Transverse colon (tissue), 4 donors: Measurements from ENCODE around the gene SEMA3A. TPM values are rescaled to one million over a fixed set of nuclear protein-coding genes. Genes with fewer than 3 reads are reported as not detected.

Source experiments
- DNase-seq: peaks from one replicate; pipeline ENCODE4 v3.0.0-alpha.2; 2019
- H3K27ac ChIP-seq, 4 donors: fragments of 200-600 bp; sonication (generic); 2 replicates each; pipeline ENCODE4 v1.5.1; 2016 to 2018; ENCODE audit warnings: inconsistent platforms in 4 of 4
- H3K27me3 ChIP-seq: fragments of 200-600 bp; sonication (generic); 2 replicates; pipeline ENCODE4 v1.5.1; 2017; ENCODE audit warnings: inconsistent platforms
- H3K36me3 ChIP-seq, 4 donors: fragments of 200-600 bp; sonication (generic); 2 replicates each; pipeline ENCODE4 v1.5.1; 2017 to 2019; ENCODE audit warnings: inconsistent platforms in 4 of 4
- H3K4me1 ChIP-seq, 4 donors: fragments of 200-600 bp; sonication (generic); 2 replicates each; pipeline ENCODE4 v1.5.1; 2017 to 2020; ENCODE audit warnings: inconsistent platforms in 4 of 4
- H3K4me3 ChIP-seq, 4 donors: fragments of 200-600 bp; sonication (generic); 1 replicate in 1 of 4; 2 replicates in 3 of 4; pipeline versions ENCODE4 v1.5.1 to v1.6.1; 2017 to 2019; ENCODE audit warnings: inconsistent platforms in 4 of 4
- H3K9me3 ChIP-seq, 2 donors: fragments of 200-600 bp; sonication (generic); 2 replicates each; pipeline ENCODE4 v1.5.1; 2017 to 2019; ENCODE audit warnings: inconsistent platforms in 2 of 2
- EP300 ChIP-seq: sonication (generic); formaldehyde crosslinking; IDR thresholded peaks from one replicate; pipeline ENCODE4 v1.6.1; 2017; ENCODE audit warnings: antibody characterized with exemption, low read depth
- POLR2A ChIP-seq: fragments of 450-650 bp; IDR thresholded peaks from one replicate; pipeline ENCODE4 v1.6.1; 2016; ENCODE audit warnings: antibody characterized with exemption, mild to moderate bottlenecking, moderate library complexity
- POLR2AphosphoS5 ChIP-seq, 3 donors: sonication (generic); formaldehyde crosslinking; IDR thresholded peaks; one replicate each; pipeline ENCODE4 v1.6.1; 2016; ENCODE audit warnings: antibody characterized with exemption in 3 of 3
- WGBS, 2 donors: methylation state at CpG; one replicate each; pipeline ENCODE4 v1.1.5; 2018; ENCODE audit warnings: low coverage in 1 of 2; 5-methylcytosine and 5-hydroxymethylcytosine counted together
- in situ Hi-C, 4 donors: fragments of 200-750 bp; cut with MboI; loops; one replicate each; pipeline versions ENCODE4 v1.15.0 to v1.15.1; 2017; ENCODE audit warnings: low sequenced_read_pairs in 3 of 4, low pct_ligation_motif_present in 1 of 4, low pct_unique_long_range_greater_than_20kb in 1 of 4
- intact Hi-C: fragments of 100-400 bp; cut with DNase I; formaldehyde crosslinking; loops from one replicate; pipeline ENCODE4 v1.15.1; 2023; ENCODE audit warnings: low total_unique reads
- total RNA-seq, 4 donors: library from RNA; depleted of rRNA; stranded (reverse); fragments of >200 nt; gene quantifications; one replicate each; pipeline ENCODE4 v1.1.0, GENCODE V29; 2016
- TF ChIP-seq, protein P1 (sequence below), 5 experiments: fragments of 200-600 bp in 3 of 5; fragments of 450-650 bp in 2 of 5; sonication (generic) in 3 of 5; IDR thresholded peaks; 1 replicate in 2 of 5; 2 replicates in 3 of 5; pipeline ENCODE4 v1.5.1; 2016 to 2017; ENCODE audit warnings: antibody characterized with exemption in 5 of 5, inconsistent platforms in 3 of 5, mild to moderate bottlenecking in 2 of 5, moderate library complexity in 1 of 5

SEMA3A gene
- total RNA-seq, 4 donors from 2014 or later, result 1.00 to 8.3 (median 4.7) TPM

DNA sequence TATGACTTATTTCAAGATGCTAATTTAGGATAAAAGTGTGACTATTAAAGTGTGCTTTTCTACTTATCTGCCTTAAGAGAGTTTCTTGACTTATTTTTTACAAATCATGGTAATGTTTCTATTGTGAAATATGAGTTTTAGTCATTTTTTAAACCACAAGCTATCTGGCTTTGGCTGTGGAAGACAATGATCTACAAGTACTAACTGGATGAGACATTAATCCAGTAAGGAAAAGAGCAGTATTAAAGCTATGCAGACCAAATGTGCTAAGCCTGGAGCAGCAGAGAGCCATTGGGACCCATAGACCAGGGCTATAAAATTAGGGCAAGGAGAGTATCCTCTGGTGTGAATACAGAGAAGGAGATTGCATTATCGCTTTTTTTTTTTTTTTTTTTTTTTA is 92.4 kb downstream of the SEMA3A start:
- Histone ChIP-seq H3K27ac (no peak overlapping the region), H3K4me3 (no peak overlapping the region), H3K4me1 (no peaks in the 10 kb centered on the region), H3K36me3 (no peaks in the 10 kb centered on the region), H3K27me3 (no peaks in the 10 kb centered on the region), H3K9me3 (no peaks in the 10 kb centered on the region)
- 79% methylated on average over 1 of the region's 1 CpG; no CpG with 5 or more reads in 1 of the 2 donors for WGBS, 2 donors
- intact Hi-C loops (no loop called here), in situ Hi-C loops (no loop called here)
- no peak for DNase-seq
- TF ChIP-seq, protein P1, sequence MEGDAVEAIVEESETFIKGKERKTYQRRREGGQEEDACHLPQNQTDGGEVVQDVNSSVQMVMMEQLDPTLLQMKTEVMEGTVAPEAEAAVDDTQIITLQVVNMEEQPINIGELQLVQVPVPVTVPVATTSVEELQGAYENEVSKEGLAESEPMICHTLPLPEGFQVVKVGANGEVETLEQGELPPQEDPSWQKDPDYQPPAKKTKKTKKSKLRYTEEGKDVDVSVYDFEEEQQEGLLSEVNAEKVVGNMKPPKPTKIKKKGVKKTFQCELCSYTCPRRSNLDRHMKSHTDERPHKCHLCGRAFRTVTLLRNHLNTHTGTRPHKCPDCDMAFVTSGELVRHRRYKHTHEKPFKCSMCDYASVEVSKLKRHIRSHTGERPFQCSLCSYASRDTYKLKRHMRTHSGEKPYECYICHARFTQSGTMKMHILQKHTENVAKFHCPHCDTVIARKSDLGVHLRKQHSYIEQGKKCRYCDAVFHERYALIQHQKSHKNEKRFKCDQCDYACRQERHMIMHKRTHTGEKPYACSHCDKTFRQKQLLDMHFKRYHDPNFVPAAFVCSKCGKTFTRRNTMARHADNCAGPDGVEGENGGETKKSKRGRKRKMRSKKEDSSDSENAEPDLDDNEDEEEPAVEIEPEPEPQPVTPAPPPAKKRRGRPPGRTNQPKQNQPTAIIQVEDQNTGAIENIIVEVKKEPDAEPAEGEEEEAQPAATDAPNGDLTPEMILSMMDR (IDR thresholded peaks at IDR 0.05), result no peak
- no peak for TF ChIP-seq POLR2A
- TF ChIP-seq POLR2AphosphoS5 (IDR thresholded peaks at IDR 0.05), result no peak
- TF ChIP-seq EP300, result no peak

- Histone ChIP-seq H3K4me3 (no peak overlapping the region), H3K4me1 (no peaks in the 10 kb centered on the region), H3K36me3 (no peaks in the 10 kb centered on the region), H3K27ac (no peak overlapping the region), H3K9me3 (no peaks in the 10 kb centered on the region), H3K27me3 (no peaks in the 10 kb centered on the region)
- DNase-seq, result no peak
- in situ Hi-C loops, result no loop called here
- 63 to 77% methylated on average over 1 of the region's 1 CpG for WGBS, 2 donors
- intact Hi-C loops, result no loop called here
- TF ChIP-seq EP300 (no peak), POLR2A (no peak), POLR2AphosphoS5 (IDR thresholded peaks at IDR 0.05) (no peak)
- TF ChIP-seq, protein P1 (IDR thresholded peaks at IDR 0.05), result no peak
Observed at GRCh38 chr7:84100866-84101265, 93.7 kb downstream of the SEMA3A start.

DNA sequence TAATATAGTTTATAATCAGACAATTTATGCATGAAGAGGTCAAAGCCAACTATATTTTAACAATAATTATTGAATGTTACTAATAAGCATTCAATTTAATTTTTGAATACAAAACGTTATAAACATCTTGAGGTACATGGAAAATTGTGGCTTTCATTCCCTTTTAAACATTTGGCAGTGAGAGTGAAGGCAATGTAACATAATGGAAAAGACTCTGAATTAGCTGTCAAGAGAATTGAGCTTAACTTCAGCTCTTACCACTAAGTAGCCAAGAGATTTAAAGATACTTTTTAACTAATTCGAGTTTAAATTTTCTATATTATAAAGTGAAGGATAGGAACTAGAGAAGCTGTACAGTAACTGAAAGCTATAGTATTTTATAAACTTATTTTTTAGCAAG is 98.6 kb downstream of the SEMA3A start:
- Histone ChIP-seq H3K9me3 (no peaks in the 10 kb centered on the region), H3K4me3 (no peak overlapping the region), H3K27me3 (no peaks in the 10 kb centered on the region), H3K36me3 (no peaks in the 10 kb centered on the region), H3K27ac (no peak overlapping the region), H3K4me1 (peaks cover 0 to 13% (median 7%) of the 10 kb centered on the region in 4 donors)
- no peak for DNase-seq
- intact Hi-C loops (no loop called here), in situ Hi-C loops (no loop called here)
- 67 to 69% methylated on average over 2 of the region's 2 CpGs for WGBS, 2 donors
- TF ChIP-seq, protein P1 (IDR thresholded peaks at IDR 0.05), result no peak
- TF ChIP-seq POLR2A (no peak), EP300 (no peak)

GRCh38 chr7:84092207-84092606 is 102.4 kb downstream of the SEMA3A start:
- Histone ChIP-seq H3K36me3 (no peaks in the 10 kb centered on the region), H3K4me1 (peaks cover 0 to 13% (median 7%) of the 10 kb centered on the region in 4 donors), H3K27me3 (no peaks in the 10 kb centered on the region), H3K27ac (no peak overlapping the region), H3K4me3 (no peak overlapping the region), H3K9me3 (no peaks in the 10 kb centered on the region)
- in situ Hi-C loops (no loop called here), intact Hi-C loops (no loop called here)
- WGBS, 2 donors, result 8 to 9% methylated on average over 5 of the region's 5 CpGs
- TF ChIP-seq POLR2A, result no peak
- no peak for TF ChIP-seq EP300
- TF ChIP-seq, protein P1 (IDR thresholded peaks at IDR 0.05), result no peak
- no peak for TF ChIP-seq POLR2AphosphoS5 (IDR thresholded peaks at IDR 0.05)
- DNase-seq, result no peak
